K562 (cell line): ENCODE results near the gene AKT2. TPM values are rescaled to one million over a fixed set of nuclear protein-coding genes. Genes with fewer than 3 reads are reported as not detected.

ENCODE experiments used
- ATAC-seq: fragments of 200-7000 bp; cut with Tn5 transposase; 3 replicates; pipeline ENCODE4 v1.9.1; 2020; ENCODE audit warnings: moderate library complexity
- BruUV-seq: library from RNA; stranded (reverse); fragments of 400-500 nt; replicated peaks from 2 replicates; lab custom pipeline; 2021; lab: Mats Ljungman, UMichigan
- CTCF ChIA-PET: fragments of 300-600 bp; formaldehyde crosslinking; extraction: SDS; loops from one replicate; lab custom pipeline; 2021; ENCODE audit warnings: low intra/inter-chr PET ratio; lab: Yijun Ruan, JAX
- POLR2A ChIA-PET: fragments of 300-600, 350-650 bp; sonication (Branson Sonifier 250); formaldehyde crosslinking; extraction: SDS; loops from one replicate; lab custom pipeline; 2021; ENCODE audit warnings: antibody characterized with exemption, inconsistent platforms; lab: Yijun Ruan, JAX
- DNase-seq, 4 experiments: peaks; one replicate each; pipeline versions ENCODE4 v3.0.0 to v3.0.0-alpha.2; 2011 to 2018; ENCODE audit warnings: low spot score in 3 of 4, mixed read lengths in 3 of 4; ENCODE audit errors: extremely low read depth in 1 of 4
- FAIRE-seq: peaks from 2 replicates; lab custom pipeline; 2011; peaks lifted over from hg19 to GRCh38; lab: Jason Lieb, UNC
- H2AFZ ChIP-seq: 2 replicates; pipeline ENCODE4 v1.6.0; 2011; ENCODE audit warnings: low read depth, low read length, control low read depth, inconsistent platforms
- H3K27ac ChIP-seq: fragments of 200-600 bp; 3 replicates; pipeline ENCODE4 v1.8.0; 2011; ENCODE audit warnings: low read depth, mild to moderate bottlenecking, control low read depth, inconsistent platforms, low read length, moderate library complexity, mixed read lengths; ENCODE audit errors: extremely low read depth
- H3K27me3 ChIP-seq, 2 experiments: fragments of 300-600 bp in 1 of 2; 2 replicates in 1 of 2; 3 replicates in 1 of 2; pipeline versions ENCODE4 v1.6.0 to v1.8.0; 2011; ENCODE audit warnings: inconsistent platforms in 2 of 2, low read length in 2 of 2, mild to moderate bottlenecking in 1 of 2, mixed read lengths in 1 of 2, moderate library complexity in 1 of 2; ENCODE audit not compliant: control insufficient read depth in 2 of 2, insufficient read depth in 2 of 2
- H3K36me3 ChIP-seq: fragments of 300-600 bp; 3 replicates; pipeline ENCODE4 v1.8.0; 2011; ENCODE audit warnings: mild to moderate bottlenecking, low read length, inconsistent platforms; ENCODE audit not compliant: control insufficient read depth, insufficient read depth
- H3K4me1 ChIP-seq, 2 experiments: fragments of 200-600 bp in 1 of 2; replicated peaks in 1 of 2; 2 replicates in 1 of 2; 3 replicates in 1 of 2; pipeline versions ENCODE4 v1.5.1 to v1.8.0; 2011; ENCODE audit warnings: inconsistent platforms in 2 of 2, low read length in 2 of 2, mild to moderate bottlenecking in 1 of 2, mixed read lengths in 1 of 2, moderate library complexity in 1 of 2; ENCODE audit not compliant: control insufficient read depth in 2 of 2, insufficient read depth in 2 of 2
- H3K4me2 ChIP-seq: 2 replicates; pipeline ENCODE4 v1.6.1; 2011; ENCODE audit warnings: low read length, control low read depth, inconsistent platforms, mixed read lengths; ENCODE audit not compliant: insufficient read depth
- H3K4me3 ChIP-seq: fragments of 200-600 bp; sonication (generic), shearing (Covaris generic); 2 replicates; pipeline ENCODE4 v1.5.1; 2016; ENCODE audit warnings: control low read depth, inconsistent platforms
- H3K79me2 ChIP-seq: fragments of 200-600 bp; 3 replicates; pipeline ENCODE4 v1.8.0; 2011; ENCODE audit warnings: low read length, inconsistent platforms; ENCODE audit not compliant: control insufficient read depth, insufficient read depth
- H3K9ac ChIP-seq, 2 experiments: 2 replicates each; pipeline versions ENCODE4 v1.6.0 to v1.6.1; 2011; ENCODE audit warnings: low read depth in 2 of 2, low read length in 2 of 2, control low read depth in 1 of 2, inconsistent platforms in 1 of 2, mild to moderate bottlenecking in 1 of 2, mixed read lengths in 1 of 2; ENCODE audit not compliant: insufficient read depth in 1 of 2
- H3K9me1 ChIP-seq: one replicate; pipeline ENCODE4 v1.6.0; 2011; ENCODE audit warnings: inconsistent platforms, mild to moderate bottlenecking, low read length, moderate library complexity; ENCODE audit not compliant: control insufficient read depth, insufficient read depth
- H3K9me3 ChIP-seq: replicated peaks from 2 replicates; pipeline ENCODE4 v1.5.1; 2011; ENCODE audit warnings: low read depth, low read length, inconsistent platforms; ENCODE audit not compliant: control insufficient read depth, insufficient read depth
- H4K20me1 ChIP-seq: replicated peaks from 2 replicates; pipeline ENCODE4 v1.6.1; 2011; ENCODE audit warnings: low read length, inconsistent platforms, mixed read lengths; ENCODE audit not compliant: control insufficient read depth, insufficient read depth
- HMG20B ChIP-seq: fragments of 250-450 bp; sonication (Bioruptor Pico); IDR thresholded peaks from 2 replicates; pipeline ENCODE4 v1.5.0; 2021; ENCODE audit warnings: mild to moderate bottlenecking
- HMGN3 ChIP-seq: IDR thresholded peaks from 2 replicates; pipeline ENCODE4 v1.6.1; 2011; ENCODE audit warnings: borderline replicate concordance, low read depth, mild to moderate bottlenecking, mixed read lengths, low read length; ENCODE audit not compliant: insufficient read length; ENCODE audit errors: extremely low read depth
- MTF1 ChIP-seq: fragments of 250-450 bp; sonication (Bioruptor Pico); IDR thresholded peaks from 2 replicates; pipeline ENCODE4 v1.9.0; 2021; ENCODE audit warnings: moderate library complexity, mild to moderate bottlenecking, inconsistent platforms, borderline replicate concordance
- PML ChIP-seq: IDR thresholded peaks from 2 replicates; pipeline ENCODE4 v1.6.1; 2012; ENCODE audit warnings: low read length, inconsistent platforms
- RBM22 ChIP-seq: fragments of 200-400 bp; formaldehyde crosslinking; IDR thresholded peaks from 2 replicates; pipeline ENCODE4 v1.6.1; 2018; ENCODE audit warnings: low read length, low read depth; ENCODE audit not compliant: poor library complexity, severe bottlenecking
- SIX5 ChIP-seq, 2 experiments: IDR thresholded peaks; 2 replicates each; pipeline ENCODE4 v1.6.1; 2011; ENCODE audit warnings: low read length in 2 of 2, borderline replicate concordance in 1 of 2, low read depth in 1 of 2, mild to moderate bottlenecking in 1 of 2, moderate library complexity in 1 of 2; ENCODE audit not compliant: insufficient read depth in 1 of 2
- SRSF9 ChIP-seq: fragments of 200-400 bp; formaldehyde crosslinking; IDR thresholded peaks from 2 replicates; pipeline ENCODE4 v1.6.1; 2017; ENCODE audit warnings: low read depth, low read length, borderline replicate concordance
- TEAD2 ChIP-seq: fragments of 450-650 bp; IDR thresholded peaks from 2 replicates; pipeline ENCODE4 v1.6.1; 2016; ENCODE audit warnings: missing genetic modification characterization, control low read depth, missing compliant biosample characterization
- ZBED1 ChIP-seq: IDR thresholded peaks from 2 replicates; pipeline ENCODE4 v1.6.1; 2014
- ZNF232 ChIP-seq: sonication (generic); formaldehyde crosslinking; IDR thresholded peaks from 2 replicates; pipeline ENCODE4 v1.8.0; 2022; ENCODE audit warnings: mild to moderate bottlenecking, missing genetic modification reagents
- ZNF311 ChIP-seq: fragments of 250-450 bp; sonication (Bioruptor Pico); IDR thresholded peaks from 2 replicates; pipeline ENCODE4 v1.4.0; 2020; ENCODE audit warnings: mild to moderate bottlenecking, moderate library complexity
- WGBS: fragments of 100-300 bp; shearing (Covaris generic); methylation state at CpG from one replicate; pipeline ENCODE4 v1.1.6; 2016; ENCODE audit warnings: low coverage, mixed read lengths; ENCODE audit not compliant: insufficient coverage; ENCODE audit errors: missing lambda C conversion rate; 5-methylcytosine and 5-hydroxymethylcytosine counted together
- in situ Hi-C: fragments of 300-500 bp; cut with MboI; formaldehyde crosslinking; loops from 4 replicates; pipeline ENCODE4 v1.15.0; 2018; ENCODE audit warnings: inconsistent platforms, mixed read lengths
- intact Hi-C: fragments of 100-400 bp; cut with micrococcal nuclease; formaldehyde crosslinking; loops from 2 replicates; pipeline ENCODE4 v1.14.2; 2022
- polyA plus RNA-seq, 8 experiments: library from polyadenylated mRNA; depleted of rRNA in 4 of 8; stranded (reverse) in 5 of 8; unstranded in 3 of 8; fragments of >200 nt; fragmentation: Nextera tagmentation in 2 of 8; fragmentation: Illumina TruSeq in 1 of 8; extraction: Ambion mirVana in 2 of 8; extraction: Trizol in 1 of 8; gene quantifications; 2 replicates each; pipeline versions ENCODE4 v1.2.1 to v1.2.3, GENCODE V29; 2011 to 2014; ENCODE audit warnings: inconsistent platforms in 1 of 8, missing spikeins in 1 of 8
- total RNA-seq, 7 experiments: library from RNA; depleted of rRNA in 6 of 7; stranded (reverse); fragments of >200 nt in 6 of 7; fragmentation: Illumina TruSeq in 2 of 7; extraction: Trizol in 2 of 7; gene quantifications; 2 replicates each; pipeline versions ENCODE4 v1.2.1 to v1.2.3, GENCODE V29; 2011 to 2021; ENCODE audit warnings: low replicate concordance in 1 of 7
- TF ChIP-seq, protein P1 (sequence below): sonication (generic); formaldehyde crosslinking; IDR thresholded peaks from 2 replicates; pipeline ENCODE4 v1.8.1; 2023; ENCODE audit warnings: mild to moderate bottlenecking, missing genetic modification reagents

The AKT2 gene
- total and polyA plus RNA-seq, 9 of the 15 experiments (the other 6 are each of a cell fraction or from before 2014, with no cell fraction given), result 1.1 to 132 (median 67.7) TPM

DNA sequence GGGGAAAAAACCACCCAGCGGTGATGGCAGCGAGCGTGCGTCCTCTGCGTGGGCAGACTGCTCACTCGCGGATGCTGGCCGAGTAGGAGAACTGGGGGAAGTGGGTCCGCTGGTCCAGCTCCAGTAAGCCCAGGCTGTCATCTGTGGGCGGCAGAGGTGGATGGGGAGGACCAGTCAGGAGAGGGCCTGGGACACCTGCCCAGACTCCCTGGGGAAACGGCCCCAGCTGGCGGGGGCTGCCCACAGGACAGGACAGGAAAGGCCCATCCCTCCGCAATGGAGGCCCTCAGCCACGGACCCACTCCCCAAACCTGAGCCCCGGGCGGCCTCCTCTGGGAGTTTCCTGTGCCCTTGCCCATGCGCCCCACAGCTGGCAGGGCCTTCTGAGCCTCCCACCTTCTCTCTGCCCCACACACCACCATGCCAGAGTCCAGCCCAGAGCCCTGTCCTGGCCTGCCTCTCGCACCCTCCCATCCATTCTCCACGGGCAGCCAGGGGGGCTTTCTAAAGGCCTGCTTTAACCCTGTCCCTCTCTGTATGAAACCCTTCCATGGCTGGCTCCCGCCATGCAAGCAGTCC is 51.2 kb downstream of the AKT2 start (continued):
- TF ChIP-seq ZBED1 (no peak), PML (no peak), ZNF232 (CRISPR knock-in tag) (no peak), HMG20B (CRISPR knock-in tag) (no peak)

GRCh38 chr19:40232949-40233810 is 52.0 kb downstream of the AKT2 start:
- CTCF ChIA-PET, result interaction anchor here (0.6 kb wide), 1 partner anchor 185 kb away, joined by 3 read pairs; no protein-coding TSS in a partner anchor
- no peaks in the 10 kb centered on the region for H3K9me3 ChIP-seq
- FAIRE-seq (no peak), ATAC-seq (peak; percentile 12; the same call in 2 of the 3 replicates), DNase-seq (no peak)
- peak overlapping the region in 1 of 2 experiments; percentile 73; a peak in 2 of 4 replicates for H3K9ac ChIP-seq
- TF ChIP-seq, protein P1, sequence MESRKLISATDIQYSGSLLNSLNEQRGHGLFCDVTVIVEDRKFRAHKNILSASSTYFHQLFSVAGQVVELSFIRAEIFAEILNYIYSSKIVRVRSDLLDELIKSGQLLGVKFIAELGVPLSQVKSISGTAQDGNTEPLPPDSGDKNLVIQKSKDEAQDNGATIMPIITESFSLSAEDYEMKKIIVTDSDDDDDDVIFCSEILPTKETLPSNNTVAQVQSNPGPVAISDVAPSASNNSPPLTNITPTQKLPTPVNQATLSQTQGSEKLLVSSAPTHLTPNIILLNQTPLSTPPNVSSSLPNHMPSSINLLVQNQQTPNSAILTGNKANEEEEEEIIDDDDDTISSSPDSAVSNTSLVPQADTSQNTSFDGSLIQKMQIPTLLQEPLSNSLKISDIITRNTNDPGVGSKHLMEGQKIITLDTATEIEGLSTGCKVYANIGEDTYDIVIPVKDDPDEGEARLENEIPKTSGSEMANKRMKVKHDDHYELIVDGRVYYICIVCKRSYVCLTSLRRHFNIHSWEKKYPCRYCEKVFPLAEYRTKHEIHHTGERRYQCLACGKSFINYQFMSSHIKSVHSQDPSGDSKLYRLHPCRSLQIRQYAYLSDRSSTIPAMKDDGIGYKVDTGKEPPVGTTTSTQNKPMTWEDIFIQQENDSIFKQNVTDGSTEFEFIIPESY (CRISPR knock-in tag), result peak; percentile 4; the same call in 1 of the 2 replicates
- TF ChIP-seq HMGN3, result peak; percentile 14
- no peak for TF ChIP-seq SRSF9
- TF ChIP-seq TEAD2 (tag), result no peak
- no peak for TF ChIP-seq MTF1 (CRISPR knock-in tag)
- peak; percentile 37 for TF ChIP-seq RBM22
- no peak for TF ChIP-seq SIX5 (IDR thresholded peaks at IDR 0.05; ENCODE audit: borderline replicate concordance in 1 of 2, insufficient read depth in 1 of 2, low read depth in 1 of 2, low read length in 2 of 2)
- no peak for TF ChIP-seq ZNF311 (CRISPR knock-in tag)
- peaks cover 50% of the 10 kb centered on the region; the same call in 2 of the 3 replicates for H3K36me3 ChIP-seq
- H3K4me3 ChIP-seq, result no peak overlapping the region
- no TSS peak for BruUV-seq
- H4K20me1 ChIP-seq, result no peaks in the 10 kb centered on the region
- intact Hi-C loops (loop anchor here (5.0 kb wide), 1 partner anchor 39 kb away; no protein-coding TSS in a partner anchor), in situ Hi-C loops (no loop called here)
- no peak overlapping the region for H3K4me2 ChIP-seq
- no peaks in the 10 kb centered on the region for H3K79me2 ChIP-seq
- H3K9me1 ChIP-seq, result no peaks in the 10 kb centered on the region
- no peaks in the 10 kb centered on the region for H3K27me3 ChIP-seq
- H2AFZ ChIP-seq, result no peak overlapping the region
- 87% methylated on average over 17 of the region's 25 CpGs for WGBS
- H3K27ac ChIP-seq, result peak overlapping the region; percentile 70; the same call in 1 of the 3 replicates
- POLR2A ChIA-PET, result interaction anchor here (0.6 to 2.0 kb wide), 3 partner anchors 15 to 461 kb away, joined by 3 to 7 read pairs (median 6); partner anchors contain the start of gene TTC9B
- H3K4me1 ChIP-seq, result peaks cover 25 to 52% of the 10 kb centered on the region in 2 experiments
